ENCODE measurements around the gene GORAB. TPM values are rescaled to one million over a fixed set of nuclear protein-coding genes. Genes with fewer than 3 reads are reported as not detected.

The GORAB gene, protein sequence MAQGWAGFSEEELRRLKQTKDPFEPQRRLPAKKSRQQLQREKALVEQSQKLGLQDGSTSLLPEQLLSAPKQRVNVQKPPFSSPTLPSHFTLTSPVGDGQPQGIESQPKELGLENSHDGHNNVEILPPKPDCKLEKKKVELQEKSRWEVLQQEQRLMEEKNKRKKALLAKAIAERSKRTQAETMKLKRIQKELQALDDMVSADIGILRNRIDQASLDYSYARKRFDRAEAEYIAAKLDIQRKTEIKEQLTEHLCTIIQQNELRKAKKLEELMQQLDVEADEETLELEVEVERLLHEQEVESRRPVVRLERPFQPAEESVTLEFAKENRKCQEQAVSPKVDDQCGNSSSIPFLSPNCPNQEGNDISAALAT
- total RNA-seq = 10 to 100 TPM; 16.7 to 25.1 TPM

- Histone ChIP-seq H3K9me3 (no peaks in the 10 kb centered on the region), H3K36me3 (no peaks in the 10 kb centered on the region), H3K4me1 (ENCODE audit: control insufficient read depth in 1 of 2, low read depth in 2 of 2) (peaks cover 19 to 35% of the 10 kb centered on the region in 2 donors), H3K27me3 (replicated peaks; ENCODE audit: insufficient read depth) (no peaks in the 10 kb centered on the region), H3K27ac (peak within 1 kb of the TSS; percentile 94 to 95), H3K4me3 (peak within 1 kb of the TSS; percentile 85)
- TF ChIP-seq, protein P1, sequence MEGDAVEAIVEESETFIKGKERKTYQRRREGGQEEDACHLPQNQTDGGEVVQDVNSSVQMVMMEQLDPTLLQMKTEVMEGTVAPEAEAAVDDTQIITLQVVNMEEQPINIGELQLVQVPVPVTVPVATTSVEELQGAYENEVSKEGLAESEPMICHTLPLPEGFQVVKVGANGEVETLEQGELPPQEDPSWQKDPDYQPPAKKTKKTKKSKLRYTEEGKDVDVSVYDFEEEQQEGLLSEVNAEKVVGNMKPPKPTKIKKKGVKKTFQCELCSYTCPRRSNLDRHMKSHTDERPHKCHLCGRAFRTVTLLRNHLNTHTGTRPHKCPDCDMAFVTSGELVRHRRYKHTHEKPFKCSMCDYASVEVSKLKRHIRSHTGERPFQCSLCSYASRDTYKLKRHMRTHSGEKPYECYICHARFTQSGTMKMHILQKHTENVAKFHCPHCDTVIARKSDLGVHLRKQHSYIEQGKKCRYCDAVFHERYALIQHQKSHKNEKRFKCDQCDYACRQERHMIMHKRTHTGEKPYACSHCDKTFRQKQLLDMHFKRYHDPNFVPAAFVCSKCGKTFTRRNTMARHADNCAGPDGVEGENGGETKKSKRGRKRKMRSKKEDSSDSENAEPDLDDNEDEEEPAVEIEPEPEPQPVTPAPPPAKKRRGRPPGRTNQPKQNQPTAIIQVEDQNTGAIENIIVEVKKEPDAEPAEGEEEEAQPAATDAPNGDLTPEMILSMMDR (IDR thresholded peaks at IDR 0.05) = no peak
- DNase-seq (ENCODE audit: low spot score) (peak; percentile 74), ATAC-seq (ENCODE audit: insufficient number of reproducible peaks, low FRiP score, low read depth) (peak; percentile 82)
Measured at GRCh38 chr1:170531758-170532657, at the start of gene GORAB. Gene GORAB (plus strand): TSS chr1:170532166. CDS start chr1:170532224, 58 bp downstream.

DNA sequence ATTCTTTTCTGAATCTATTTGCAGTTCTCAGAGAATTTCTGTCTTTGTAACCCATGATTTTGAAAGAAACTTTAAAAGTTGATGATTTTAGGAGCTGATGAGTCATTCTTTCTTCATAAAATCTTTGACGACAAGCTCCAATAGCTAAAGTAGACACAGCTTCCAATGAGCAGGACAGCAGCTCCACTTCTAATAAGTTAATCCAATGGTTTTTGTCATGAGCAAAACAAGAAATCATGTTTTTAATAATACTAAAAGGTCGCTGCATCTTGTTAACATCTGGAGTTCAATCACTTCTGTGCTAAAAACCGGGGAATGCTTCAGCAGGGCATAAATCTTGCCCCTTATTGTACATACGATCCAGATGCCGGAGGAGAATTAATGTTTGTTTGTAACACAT lies 48.9 kb upstream of the GORAB start:
- no peaks in the 10 kb centered on the region for H3K36me3 ChIP-seq
- no peak for ATAC-seq (ENCODE audit: insufficient number of reproducible peaks, low FRiP score, low read depth)
- TF ChIP-seq, protein P1 (IDR thresholded peaks at IDR 0.05) = no peak
- H3K9me3 ChIP-seq = no peaks in the 10 kb centered on the region
- DNase-seq (ENCODE audit: low spot score) = no peak
- H3K4me1 ChIP-seq (ENCODE audit: control insufficient read depth in 1 of 2, low read depth in 2 of 2) = no peaks in the 10 kb centered on the region
- H3K27me3 ChIP-seq (replicated peaks; ENCODE audit: insufficient read depth) = no peaks in the 10 kb centered on the region
- H3K27ac ChIP-seq = no peak overlapping the region
- H3K4me3 ChIP-seq = no peak overlapping the region

- no peak overlapping the region for H3K27ac ChIP-seq
- no peaks in the 10 kb centered on the region for H3K4me1 ChIP-seq (ENCODE audit: control insufficient read depth in 1 of 2, low read depth in 2 of 2)
- H3K27me3 ChIP-seq (replicated peaks; ENCODE audit: insufficient read depth) = no peaks in the 10 kb centered on the region
- H3K36me3 ChIP-seq = no peaks in the 10 kb centered on the region
- DNase-seq (ENCODE audit: low spot score) (no peak), ATAC-seq (ENCODE audit: insufficient number of reproducible peaks, low FRiP score, low read depth) (no peak)
- no peak overlapping the region for H3K4me3 ChIP-seq
- no peaks in the 10 kb centered on the region for H3K9me3 ChIP-seq
- TF ChIP-seq, protein P1 (IDR thresholded peaks at IDR 0.05) = no peak
Measured at GRCh38 chr1:170487503-170487902, 44.5 kb upstream of the GORAB start.

GRCh38 chr1:170491291-170491690 lies 40.7 kb upstream of the GORAB start:
- Histone ChIP-seq H3K36me3 (no peaks in the 10 kb centered on the region), H3K4me3 (no peak overlapping the region), H3K4me1 (ENCODE audit: control insufficient read depth in 1 of 2, low read depth in 2 of 2) (peaks cover 14 to 18% of the 10 kb centered on the region in 2 donors), H3K27me3 (replicated peaks; ENCODE audit: insufficient read depth) (no peaks in the 10 kb centered on the region), H3K9me3 (no peaks in the 10 kb centered on the region), H3K27ac (no peak overlapping the region)
- no peak for DNase-seq (ENCODE audit: low spot score)
- TF ChIP-seq, protein P1 (IDR thresholded peaks at IDR 0.05) = no peak
- ATAC-seq (ENCODE audit: insufficient number of reproducible peaks, low FRiP score, low read depth) = no peak

DNA sequence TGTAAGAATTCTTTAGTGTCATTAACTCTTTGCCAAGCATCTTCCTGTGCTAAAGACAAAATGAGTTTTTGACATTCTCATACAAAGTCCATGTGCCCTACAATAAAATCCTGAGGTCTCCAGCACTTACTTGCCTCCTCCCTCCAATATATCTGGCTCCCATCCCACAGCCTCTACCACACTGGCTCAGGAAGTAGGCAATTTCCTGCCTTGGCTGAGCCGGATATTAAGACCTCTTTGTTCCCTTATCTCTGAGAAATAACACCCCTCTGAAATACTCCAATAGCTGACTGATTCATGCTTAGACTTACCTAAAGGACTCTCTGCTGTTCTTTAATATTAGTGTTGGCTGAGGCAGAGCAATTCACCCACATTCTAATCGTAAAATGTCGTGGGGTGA lies 37.6 kb upstream of the GORAB start:
- H3K4me3 ChIP-seq = peak overlapping the region; percentile 42
- peak overlapping the region; percentile 3 to 41 for H3K27ac ChIP-seq
- H3K9me3 ChIP-seq = no peaks in the 10 kb centered on the region
- no peaks in the 10 kb centered on the region for H3K36me3 ChIP-seq
- ATAC-seq (ENCODE audit: insufficient number of reproducible peaks, low FRiP score, low read depth) (no peak), DNase-seq (ENCODE audit: low spot score) (no peak)
- TF ChIP-seq, protein P1 (IDR thresholded peaks at IDR 0.05) = no peak
- H3K4me1 ChIP-seq (ENCODE audit: control insufficient read depth in 1 of 2, low read depth in 2 of 2) = peaks cover 14 to 18% of the 10 kb centered on the region in 2 donors
- H3K27me3 ChIP-seq (replicated peaks; ENCODE audit: insufficient read depth) = no peaks in the 10 kb centered on the region
